ENCODE measurements around the gene ZC2HC1B.
"Not testable (repeated sequence)": the region's sequence is repeated elsewhere in the genome, so short reads cannot be mapped to it uniquely, and the experiment has no call there.

Gene ZC2HC1B

GRCh38 chr6:143864234-143864633 lies at the start of gene ZC2HC1B:
Gene ZC2HC1B (plus strand): TSS chr6:143864474. CDS start chr6:143864540, 66 bp downstream.
- DNase-seq (ENCODE audit: low read depth) = no peak

GRCh38 chr6:143817621-143818020 lies 46.7 kb upstream of the ZC2HC1B start:
- DNase-seq (ENCODE audit: low read depth) = no peak

GRCh38 chr6:143821359-143821758 lies 42.9 kb upstream of the ZC2HC1B start:
- no peak for DNase-seq (ENCODE audit: low read depth)

GRCh38 chr6:143822584-143823024 lies 41.7 kb upstream of the ZC2HC1B start:
- no peak for DNase-seq (ENCODE audit: low read depth)

- DNase-seq (ENCODE audit: low read depth) = no peak
Measured at GRCh38 chr6:143823548-143823947, 40.7 kb upstream of the ZC2HC1B start.

GRCh38 chr6:143828572-143828971 lies 35.7 kb upstream of the ZC2HC1B start:
- no peak for DNase-seq (ENCODE audit: low read depth)

GRCh38 chr6:143836150-143836549 lies 28.1 kb upstream of the ZC2HC1B start:
- DNase-seq (ENCODE audit: low read depth) = no peak

GRCh38 chr6:143838395-143838794 lies 25.9 kb upstream of the ZC2HC1B start:
- DNase-seq (ENCODE audit: low read depth) = no peak

- no peak for DNase-seq (ENCODE audit: low read depth)
Measured at GRCh38 chr6:143839196-143839595, 25.1 kb upstream of the ZC2HC1B start.

GRCh38 chr6:143840595-143841265 lies 23.5 kb upstream of the ZC2HC1B start:
- DNase-seq (ENCODE audit: low read depth) = no peak

- DNase-seq (ENCODE audit: low read depth) = no peak
Measured at GRCh38 chr6:143842461-143842901, 21.8 kb upstream of the ZC2HC1B start.

- peak; percentile 82 for DNase-seq (ENCODE audit: low read depth)
Measured at GRCh38 chr6:143842902-143843676, 21.2 kb upstream of the ZC2HC1B start, which contains the start of gene LTV1. Gene LTV1 (plus strand): TSS chr6:143843338. CDS start chr6:143843478, 140 bp downstream.

- DNase-seq (ENCODE audit: low read depth) = no peak
Measured at GRCh38 chr6:143843677-143843999, 20.6 kb upstream of the ZC2HC1B start.

GRCh38 chr6:143844006-143844405 lies 20.3 kb upstream of the ZC2HC1B start:
- DNase-seq (ENCODE audit: low read depth) = no peak

- no peak for DNase-seq (ENCODE audit: low read depth)
Measured at GRCh38 chr6:143845033-143845432, 19.2 kb upstream of the ZC2HC1B start.

- DNase-seq (ENCODE audit: low read depth) = not testable (repeated sequence)
Measured at GRCh38 chr6:143851706-143852105, 12.6 kb upstream of the ZC2HC1B start.

GRCh38 chr6:143855057-143855456 lies 9.2 kb upstream of the ZC2HC1B start:
- DNase-seq (ENCODE audit: low read depth) = not testable (repeated sequence)

- DNase-seq (ENCODE audit: low read depth) = not testable (repeated sequence)
Measured at GRCh38 chr6:143856762-143857161, 7.5 kb upstream of the ZC2HC1B start.

GRCh38 chr6:143857651-143858050 lies 6.6 kb upstream of the ZC2HC1B start:
- no peak for DNase-seq (ENCODE audit: low read depth)

- DNase-seq (ENCODE audit: low read depth) = no peak
Measured at GRCh38 chr6:143859891-143860660, 4.2 kb upstream of the ZC2HC1B start.

- no peak for DNase-seq (ENCODE audit: low read depth)
Measured at GRCh38 chr6:143863771-143864170, 503 bp upstream of the ZC2HC1B start.

- DNase-seq (ENCODE audit: low read depth) = no peak
Measured at GRCh38 chr6:143867236-143867635, 3.0 kb downstream of the ZC2HC1B start.

GRCh38 chr6:143868808-143869207 lies 4.5 kb downstream of the ZC2HC1B start:
- DNase-seq (ENCODE audit: low read depth) = not testable (repeated sequence)

Data from activated T-helper 1 cell treated with Interleukin-2 at 50 U/mL for 16 hours (primary cell).